IMR-90 (cell line): Measurements from ENCODE around the gene ABCA8. TPM values are rescaled to one million over a fixed set of nuclear protein-coding genes. Genes with fewer than 3 reads are reported as not detected.

ENCODE experiments used
- ATAC-seq: fragments of 200-7000 bp; cut with Tn5 transposase; 2 replicates; pipeline ENCODE4 v1.9.1; 2020; ENCODE audit warnings: low read depth, mild to moderate bottlenecking, moderate library complexity
- BruUV-seq: library from RNA; stranded (reverse); fragments of 400-500 nt; replicated peaks from 2 replicates; lab custom pipeline; 2021; lab: Mats Ljungman, UMichigan
- CTCF ChIA-PET: fragments of 300-600 bp; formaldehyde crosslinking; extraction: SDS; loops from one replicate; lab custom pipeline; 2021; ENCODE audit warnings: antibody characterized with exemption; lab: Yijun Ruan, JAX
- POLR2A ChIA-PET: fragments of 300-600 bp; sonication (Branson Sonifier 250); formaldehyde crosslinking; loops from one replicate; lab custom pipeline; 2022; ENCODE audit warnings: antibody characterized with exemption; ENCODE audit not compliant: unreplicated experiment; lab: Charles Lee
- DNase-seq: peaks from one replicate; pipeline ENCODE4 v3.0.0; 2013
- H2AFZ ChIP-seq: replicated peaks from 2 replicates; pipeline ENCODE3; 2013; ENCODE audit warnings: low read length, mild to moderate bottlenecking; ENCODE audit not compliant: poor library complexity
- H2AK5ac ChIP-seq: 2 replicates; pipeline ENCODE4 v1.6.1; 2013; ENCODE audit warnings: low read depth, low read length, inconsistent platforms
- H2AK9ac ChIP-seq: replicated peaks from 2 replicates; pipeline ENCODE3; 2013; ENCODE audit warnings: mild to moderate bottlenecking, low read depth, low read length, moderate library complexity; ENCODE audit not compliant: poor library complexity
- H2BK120ac ChIP-seq: 2 replicates; pipeline ENCODE4 v1.6.1; 2013; ENCODE audit warnings: low read depth, low read length, inconsistent platforms
- H2BK15ac ChIP-seq: 3 replicates; pipeline ENCODE4 v1.6.1; 2013; ENCODE audit warnings: low read depth, low read length, inconsistent platforms
- H2BK20ac ChIP-seq: 2 replicates; pipeline ENCODE4 v1.6.1; 2013; ENCODE audit warnings: low read depth, mild to moderate bottlenecking, inconsistent platforms, low read length, moderate library complexity
- H2BK5ac ChIP-seq: 2 replicates; pipeline ENCODE4 v1.6.1; 2013; ENCODE audit warnings: mild to moderate bottlenecking, low read depth, low read length, inconsistent platforms; ENCODE audit not compliant: poor library complexity, severe bottlenecking
- H3K14ac ChIP-seq: replicated peaks from 2 replicates; pipeline ENCODE4 v1.6.1; 2013; ENCODE audit warnings: low read depth, low read length, inconsistent platforms
- H3K18ac ChIP-seq: 2 replicates; pipeline ENCODE4 v1.6.1; 2013; ENCODE audit warnings: low read depth, low read length, control low read depth
- H3K23ac ChIP-seq: 2 replicates; pipeline ENCODE4 v1.6.1; 2013; ENCODE audit warnings: low read depth, low read length, inconsistent platforms
- H3K27ac ChIP-seq: 2 replicates; pipeline ENCODE4 v1.5.1; 2013; ENCODE audit warnings: mild to moderate bottlenecking, control low read depth, low read length; ENCODE audit not compliant: insufficient read depth
- H3K27me3 ChIP-seq: 2 replicates; pipeline ENCODE4 v1.6.1; 2013; ENCODE audit warnings: low read length; ENCODE audit not compliant: control insufficient read depth, insufficient read depth
- H3K36me3 ChIP-seq: 2 replicates; pipeline ENCODE4 v1.6.1; 2013; ENCODE audit warnings: low read length, mixed read lengths; ENCODE audit not compliant: control insufficient read depth, insufficient read depth
- H3K4ac ChIP-seq: 2 replicates; pipeline ENCODE4 v1.6.1; 2013; ENCODE audit warnings: low read depth, low read length, inconsistent platforms
- H3K4me1 ChIP-seq: 2 replicates; pipeline ENCODE4 v1.6.1; 2013; ENCODE audit warnings: low read length, mixed read lengths; ENCODE audit not compliant: control insufficient read depth, insufficient read depth
- H3K4me2 ChIP-seq: 2 replicates; pipeline ENCODE4 v1.6.1; 2013; ENCODE audit warnings: low read depth, mild to moderate bottlenecking, control low read depth, low read length, moderate library complexity
- H3K4me3 ChIP-seq: 2 replicates; pipeline ENCODE4 v1.5.1; 2013; ENCODE audit warnings: low read depth, mild to moderate bottlenecking, control low read depth, low read length, moderate library complexity; ENCODE audit not compliant: insufficient read depth
- H3K56ac ChIP-seq: 2 replicates; pipeline ENCODE4 v1.6.1; 2013; ENCODE audit warnings: low read length, inconsistent platforms; ENCODE audit not compliant: insufficient read depth; ENCODE audit errors: extremely low read depth
- H3K79me1 ChIP-seq, 2 experiments: 2 replicates each; pipeline ENCODE4 v1.6.1; 2013; ENCODE audit warnings: low read length in 2 of 2, inconsistent platforms in 1 of 2, low read depth in 1 of 2
- H3K9ac ChIP-seq: 2 replicates; pipeline ENCODE4 v1.6.1; 2013; ENCODE audit warnings: low read depth, low read length, control low read depth
- H3K9me1 ChIP-seq: 2 replicates; pipeline ENCODE4 v1.6.1; 2013; ENCODE audit warnings: low read length, inconsistent platforms; ENCODE audit not compliant: insufficient read depth
- H3K9me3 ChIP-seq: 2 replicates; pipeline ENCODE4 v1.6.1; 2013; ENCODE audit warnings: low read length; ENCODE audit not compliant: control insufficient read depth, insufficient read depth
- H4K20me1 ChIP-seq: 2 replicates; pipeline ENCODE4 v1.6.1; 2013; ENCODE audit warnings: low read length, inconsistent platforms; ENCODE audit not compliant: insufficient read depth
- H4K5ac ChIP-seq: 2 replicates; pipeline ENCODE4 v1.6.1; 2013; ENCODE audit warnings: mild to moderate bottlenecking, low read depth, low read length, control low read depth
- H4K8ac ChIP-seq, 2 experiments: 2 replicates each; pipeline ENCODE4 v1.6.1; 2013; ENCODE audit warnings: low read depth in 2 of 2, low read length in 2 of 2, control low read depth in 1 of 2, inconsistent platforms in 1 of 2
- H4K91ac ChIP-seq: 2 replicates; pipeline ENCODE4 v1.6.1; 2013; ENCODE audit warnings: low read depth, low read length, inconsistent platforms; ENCODE audit not compliant: insufficient read depth
- CEBPB ChIP-seq: IDR thresholded peaks from 2 replicates; pipeline ENCODE4 v1.6.1; 2012; ENCODE audit warnings: low read depth, low read length, improper control_type of control experiment
- MAZ ChIP-seq: IDR thresholded peaks from 2 replicates; pipeline ENCODE4 v1.6.1; 2012; ENCODE audit warnings: low read depth, mild to moderate bottlenecking, low read length, improper control_type of control experiment, moderate library complexity, borderline replicate concordance
- MXI1 ChIP-seq: IDR thresholded peaks from 2 replicates; pipeline ENCODE4 v1.6.1; 2012; ENCODE audit warnings: low read depth, mild to moderate bottlenecking, low read length, moderate library complexity, borderline replicate concordance
- RCOR1 ChIP-seq: IDR thresholded peaks from 2 replicates; pipeline ENCODE4 v1.6.1; 2012; ENCODE audit warnings: mild to moderate bottlenecking, low read length, improper control_type of control experiment; ENCODE audit not compliant: insufficient replicate concordance
- WGBS, 2 experiments: methylation state at CpG; one replicate each; pipeline versions ENCODE4 v1.1.5 to v1.1.7; 2013; ENCODE audit warnings: missing lambda C conversion rate in 2 of 2; ENCODE audit not compliant: insufficient read length in 1 of 2; ENCODE audit errors: extremely low coverage in 2 of 2; 5-methylcytosine and 5-hydroxymethylcytosine counted together
- dilution Hi-C: fragments of 300-500 bp; cut with HindIII; formaldehyde crosslinking; loops from one replicate; pipeline ENCODE4 v1.14.3; 2018; ENCODE audit warnings: low sequenced_read_pairs; ENCODE audit not compliant: unreplicated experiment
- in situ Hi-C: fragments of 300-500 bp; cut with MboI; formaldehyde crosslinking; loops from 3 replicates; pipeline ENCODE4 v1.14.3; 2019; ENCODE audit warnings: low sequenced_read_pairs, inconsistent platforms, mixed read lengths
- intact Hi-C: fragments of 100-400 bp; cut with micrococcal nuclease; formaldehyde crosslinking; loops from 2 replicates; pipeline ENCODE4 v1.10.0; 2022
- polyA plus RNA-seq, 3 experiments: library from polyadenylated mRNA; depleted of rRNA; stranded (reverse); fragments of >200 nt; gene quantifications; 2 replicates each; pipeline ENCODE4 v1.2.3, GENCODE V29; 2012; ENCODE audit warnings: low replicate concordance in 1 of 3
- total RNA-seq: library from RNA; depleted of rRNA; stranded (reverse); fragments of >200 nt; gene quantifications from 2 replicates; pipeline ENCODE4 v1.2.3, GENCODE V29; 2012
- TF ChIP-seq, protein P1 (sequence below): conservative IDR thresholded peaks from 2 replicates; pipeline ENCODE4 v1.5.1; 2012; ENCODE audit warnings: mild to moderate bottlenecking, low read depth, low read length, improper control_type of control experiment
- TF ChIP-seq, protein P2 (sequence below): fragments of 150-350 bp; IDR thresholded peaks from 2 replicates; pipeline ENCODE4 v1.6.1; 2016; ENCODE audit warnings: low read depth, mild to moderate bottlenecking, low read length, moderate library complexity, borderline replicate concordance

ABCA8 gene
- total and polyA plus RNA-seq, 2 of the 4 experiments (the other 2 are of a cell fraction), result 1.8 TPM

DNA sequence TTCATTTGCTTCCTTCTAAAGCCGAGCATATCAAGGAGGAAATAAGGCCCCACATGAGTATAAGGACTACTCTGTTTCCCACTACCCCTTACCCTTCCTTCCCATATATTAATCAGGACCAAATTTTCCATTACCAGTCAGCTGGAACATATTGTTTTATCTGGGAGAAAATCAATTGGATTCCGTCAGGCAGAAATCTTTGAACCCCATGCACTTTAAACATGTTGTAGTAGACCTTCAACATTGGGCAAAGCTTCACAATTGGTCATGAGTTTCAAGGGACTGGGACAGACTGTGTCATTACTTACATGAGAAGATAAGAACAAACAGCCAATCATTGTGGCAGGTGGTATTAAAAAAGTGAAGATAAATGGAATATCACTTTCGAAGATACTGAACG is 70.3 kb downstream of the ABCA8 start:
- ATAC-seq (no peak), DNase-seq (no peak)
- Histone ChIP-seq H3K9me3 (peaks cover 4% of the 10 kb centered on the region; the same call in 1 of the 2 replicates), H3K14ac (no peak overlapping the region), H2BK20ac (no peak overlapping the region), H4K91ac (no peak overlapping the region), H3K18ac (no peak overlapping the region), H4K8ac (no peak overlapping the region), H3K79me1 (no peaks in the 10 kb centered on the region), H3K4me1 (no peaks in the 10 kb centered on the region), H2BK15ac (no peak overlapping the region), H2AK9ac (no peak overlapping the region), H3K27me3 (no peaks in the 10 kb centered on the region), H3K27ac (no peak overlapping the region), H4K20me1 (no peaks in the 10 kb centered on the region), H3K36me3 (peaks cover 7% of the 10 kb centered on the region; the same call in 1 of the 2 replicates), H3K9me1 (no peaks in the 10 kb centered on the region), H3K9ac (no peak overlapping the region), H2AFZ (no peak overlapping the region), H3K56ac (no peak overlapping the region), H3K4me2 (no peak overlapping the region), H2AK5ac (no peak overlapping the region), H3K4ac (no peak overlapping the region), H2BK5ac (no peak overlapping the region), H3K23ac (no peak overlapping the region), H2BK120ac (no peak overlapping the region), H3K4me3 (no peak overlapping the region), H4K5ac (no peak overlapping the region)
- ChIA-PET CTCF (interaction anchor here (0.6 kb wide), 1 partner anchor 85 kb away, joined by 6 read pairs; no protein-coding TSS in a partner anchor), POLR2A (no interaction called here)
- no TSS peak for BruUV-seq
- in situ Hi-C loops, result no loop called here
- no CpG with 5 or more reads among the region's 4 CpGs for WGBS, 2 experiments
- intact Hi-C loops, result no loop called here
- dilution Hi-C loops, result no loop called here
- TF ChIP-seq CEBPB (no peak), MXI1 (no peak), MAZ (no peak), RCOR1 (no peak)
- TF ChIP-seq, protein P1, sequence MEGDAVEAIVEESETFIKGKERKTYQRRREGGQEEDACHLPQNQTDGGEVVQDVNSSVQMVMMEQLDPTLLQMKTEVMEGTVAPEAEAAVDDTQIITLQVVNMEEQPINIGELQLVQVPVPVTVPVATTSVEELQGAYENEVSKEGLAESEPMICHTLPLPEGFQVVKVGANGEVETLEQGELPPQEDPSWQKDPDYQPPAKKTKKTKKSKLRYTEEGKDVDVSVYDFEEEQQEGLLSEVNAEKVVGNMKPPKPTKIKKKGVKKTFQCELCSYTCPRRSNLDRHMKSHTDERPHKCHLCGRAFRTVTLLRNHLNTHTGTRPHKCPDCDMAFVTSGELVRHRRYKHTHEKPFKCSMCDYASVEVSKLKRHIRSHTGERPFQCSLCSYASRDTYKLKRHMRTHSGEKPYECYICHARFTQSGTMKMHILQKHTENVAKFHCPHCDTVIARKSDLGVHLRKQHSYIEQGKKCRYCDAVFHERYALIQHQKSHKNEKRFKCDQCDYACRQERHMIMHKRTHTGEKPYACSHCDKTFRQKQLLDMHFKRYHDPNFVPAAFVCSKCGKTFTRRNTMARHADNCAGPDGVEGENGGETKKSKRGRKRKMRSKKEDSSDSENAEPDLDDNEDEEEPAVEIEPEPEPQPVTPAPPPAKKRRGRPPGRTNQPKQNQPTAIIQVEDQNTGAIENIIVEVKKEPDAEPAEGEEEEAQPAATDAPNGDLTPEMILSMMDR, result no peak
- TF ChIP-seq, protein P2, sequence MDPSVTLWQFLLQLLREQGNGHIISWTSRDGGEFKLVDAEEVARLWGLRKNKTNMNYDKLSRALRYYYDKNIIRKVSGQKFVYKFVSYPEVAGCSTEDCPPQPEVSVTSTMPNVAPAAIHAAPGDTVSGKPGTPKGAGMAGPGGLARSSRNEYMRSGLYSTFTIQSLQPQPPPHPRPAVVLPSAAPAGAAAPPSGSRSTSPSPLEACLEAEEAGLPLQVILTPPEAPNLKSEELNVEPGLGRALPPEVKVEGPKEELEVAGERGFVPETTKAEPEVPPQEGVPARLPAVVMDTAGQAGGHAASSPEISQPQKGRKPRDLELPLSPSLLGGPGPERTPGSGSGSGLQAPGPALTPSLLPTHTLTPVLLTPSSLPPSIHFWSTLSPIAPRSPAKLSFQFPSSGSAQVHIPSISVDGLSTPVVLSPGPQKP, result no peak
